ENCODE data around the gene KIFC1.

Gene KIFC1

DNA sequence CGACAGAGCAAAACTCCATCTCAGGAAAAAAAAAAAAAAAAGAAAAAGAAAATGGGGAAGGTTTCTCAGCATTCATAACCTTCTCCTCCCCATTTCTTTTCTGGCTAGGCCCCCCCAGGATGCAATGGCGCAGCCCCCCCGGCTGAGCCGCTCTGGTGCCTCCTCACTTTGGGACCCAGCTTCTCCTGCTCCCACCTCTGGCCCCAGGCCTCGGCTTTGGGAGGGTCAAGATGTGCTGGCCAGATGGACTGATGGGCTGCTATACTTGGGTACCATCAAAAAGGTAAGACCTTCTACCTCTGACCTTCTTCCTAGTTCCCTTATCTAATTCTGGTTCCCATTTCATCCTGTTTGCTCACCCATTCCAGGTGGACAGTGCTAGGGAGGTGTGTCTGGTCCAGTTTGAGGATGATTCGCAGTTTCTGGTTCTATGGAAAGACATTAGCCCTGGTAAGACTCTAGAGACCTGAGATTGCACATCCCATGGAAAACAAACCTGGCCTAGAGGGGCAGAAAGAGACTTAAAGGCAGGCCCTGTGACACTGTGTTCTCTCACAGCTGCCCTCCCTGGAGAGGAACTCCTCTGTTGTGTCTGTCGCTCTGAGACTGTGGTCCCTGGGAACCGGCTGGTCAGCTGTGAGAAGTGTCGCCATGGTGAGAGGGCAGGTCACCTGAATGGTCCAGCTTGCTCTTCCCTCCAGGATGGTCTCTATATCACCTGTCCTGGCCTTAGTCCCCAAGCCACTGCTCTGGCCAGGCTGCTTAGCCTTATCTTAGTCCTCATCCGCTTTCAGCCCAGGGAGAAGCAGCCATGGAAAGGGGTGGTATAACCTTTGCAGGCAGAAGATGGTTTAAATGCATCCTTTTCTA lies 20.8 kb downstream of the KIFC1 start:
- DNase-seq = no peak

GRCh38 chr6:33413241-33414120 lies 21.9 kb downstream of the KIFC1 start:
- no peak for DNase-seq

- no peak for DNase-seq
Observed at GRCh38 chr6:33414592-33415271, 23.1 kb downstream of the KIFC1 start.

- no peak for DNase-seq
Observed at GRCh38 chr6:33415831-33416230, 24.2 kb downstream of the KIFC1 start.

DNA sequence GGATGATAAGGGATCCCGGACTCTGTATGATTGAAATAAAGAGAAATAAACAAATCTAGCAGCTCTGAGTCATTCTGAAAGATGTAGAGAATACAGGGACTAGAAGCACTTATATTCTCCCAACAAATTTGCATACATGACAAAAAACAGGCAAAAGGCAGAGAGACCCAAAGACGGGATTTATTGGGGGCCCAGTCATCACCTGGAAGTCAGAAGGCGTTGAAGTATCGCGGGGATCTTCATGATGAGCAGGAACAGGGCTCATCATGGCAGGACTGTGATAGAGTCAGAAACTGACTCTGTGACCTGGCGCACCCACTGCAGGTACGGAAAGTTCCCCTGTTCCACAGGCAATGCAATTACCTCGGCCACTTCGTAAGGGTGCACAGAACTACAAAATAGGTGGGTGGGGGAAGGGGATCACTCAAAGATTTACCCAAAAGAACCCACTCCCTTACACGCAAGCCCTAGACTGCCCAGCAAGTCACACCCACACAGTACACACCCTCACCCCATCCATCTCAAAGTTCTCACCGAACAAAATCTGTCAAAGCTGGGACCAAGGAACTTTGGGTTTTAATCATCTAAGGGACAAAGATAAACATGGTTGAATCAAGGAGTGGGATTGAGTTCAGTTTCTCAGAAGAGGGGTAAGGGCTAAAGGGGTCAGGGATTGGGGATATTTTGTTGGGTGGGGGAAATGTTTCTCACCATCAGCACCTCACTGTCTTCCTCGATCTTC lies 24.9 kb downstream of the KIFC1 start:
- no peak for DNase-seq

DNA sequence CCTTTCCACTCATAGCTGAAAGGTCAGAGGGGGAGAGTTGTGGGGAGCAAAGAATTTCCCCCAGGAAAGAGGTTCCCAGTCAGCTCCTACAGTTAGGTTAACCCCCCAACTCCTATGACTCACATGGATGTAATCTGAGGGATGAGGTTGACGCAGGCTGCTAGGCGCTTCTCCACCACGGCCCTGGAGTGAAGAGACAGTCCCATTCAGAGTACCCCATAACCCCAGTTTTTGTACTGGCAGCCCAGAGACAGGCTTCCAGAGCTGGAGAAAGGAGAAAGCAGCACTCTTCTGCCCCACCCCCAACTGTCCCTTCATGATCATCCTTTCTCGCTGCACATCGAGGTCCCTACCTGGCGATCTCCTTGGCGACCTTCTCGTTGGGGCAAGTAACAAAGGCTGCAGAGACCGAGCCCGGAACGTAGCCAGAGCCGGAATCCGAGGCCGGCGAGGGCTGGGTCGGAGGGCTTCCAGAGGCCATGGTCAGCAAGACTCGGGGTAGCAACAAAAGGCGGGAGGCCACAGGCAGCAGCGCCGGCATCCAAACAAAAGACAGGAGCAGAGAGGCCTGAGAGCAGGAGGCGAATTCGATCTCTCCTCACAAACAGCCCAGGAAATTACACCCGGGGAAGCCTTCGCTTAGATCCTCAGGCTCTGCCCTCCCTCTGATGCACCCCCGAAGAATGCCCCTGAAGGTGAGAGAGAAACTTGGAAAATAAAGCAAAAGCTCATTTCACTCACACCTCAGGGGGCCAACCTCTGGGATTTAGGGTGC lies 25.7 kb downstream of the KIFC1 start:
- no peak for DNase-seq

- peak; percentile 96 for DNase-seq
Observed at GRCh38 chr6:33417903-33418689, 26.5 kb downstream of the KIFC1 start, which contains the start of gene CUTA. Gene CUTA, minus strand, starts transcription at chr6:33418107. Its CDS starts 107 bp downstream, at chr6:33418000.

DNA sequence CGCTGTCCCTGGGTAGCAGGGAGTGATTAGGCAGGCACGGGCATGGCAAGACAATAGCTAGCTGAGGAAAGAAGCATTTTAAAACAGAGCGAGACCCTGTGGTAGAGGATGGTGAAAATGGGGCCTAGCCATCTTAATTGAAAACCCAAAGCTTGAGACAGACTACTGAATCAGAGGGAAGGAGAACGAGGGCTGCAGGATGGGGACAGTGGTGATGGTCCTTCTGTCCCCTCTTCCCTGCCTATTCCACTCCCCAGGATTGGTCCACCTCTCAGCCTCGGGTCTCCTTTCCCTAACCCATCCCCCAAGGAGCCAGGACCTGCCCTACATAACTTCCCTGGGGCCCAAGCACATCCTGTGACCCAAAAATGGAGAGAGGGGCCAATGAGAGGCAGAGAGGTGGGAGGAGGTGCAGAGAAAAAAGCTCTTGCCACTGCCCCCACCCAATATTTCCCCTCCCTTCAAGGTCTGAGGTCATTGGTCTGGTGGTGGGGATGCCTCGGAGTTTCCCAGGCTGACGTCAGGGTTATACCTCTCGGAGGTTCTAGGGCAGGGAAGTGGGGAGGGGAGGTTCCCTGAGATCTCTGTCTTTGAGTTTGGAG lies 27.2 kb downstream of the KIFC1 start:
- no peak for DNase-seq

DNA sequence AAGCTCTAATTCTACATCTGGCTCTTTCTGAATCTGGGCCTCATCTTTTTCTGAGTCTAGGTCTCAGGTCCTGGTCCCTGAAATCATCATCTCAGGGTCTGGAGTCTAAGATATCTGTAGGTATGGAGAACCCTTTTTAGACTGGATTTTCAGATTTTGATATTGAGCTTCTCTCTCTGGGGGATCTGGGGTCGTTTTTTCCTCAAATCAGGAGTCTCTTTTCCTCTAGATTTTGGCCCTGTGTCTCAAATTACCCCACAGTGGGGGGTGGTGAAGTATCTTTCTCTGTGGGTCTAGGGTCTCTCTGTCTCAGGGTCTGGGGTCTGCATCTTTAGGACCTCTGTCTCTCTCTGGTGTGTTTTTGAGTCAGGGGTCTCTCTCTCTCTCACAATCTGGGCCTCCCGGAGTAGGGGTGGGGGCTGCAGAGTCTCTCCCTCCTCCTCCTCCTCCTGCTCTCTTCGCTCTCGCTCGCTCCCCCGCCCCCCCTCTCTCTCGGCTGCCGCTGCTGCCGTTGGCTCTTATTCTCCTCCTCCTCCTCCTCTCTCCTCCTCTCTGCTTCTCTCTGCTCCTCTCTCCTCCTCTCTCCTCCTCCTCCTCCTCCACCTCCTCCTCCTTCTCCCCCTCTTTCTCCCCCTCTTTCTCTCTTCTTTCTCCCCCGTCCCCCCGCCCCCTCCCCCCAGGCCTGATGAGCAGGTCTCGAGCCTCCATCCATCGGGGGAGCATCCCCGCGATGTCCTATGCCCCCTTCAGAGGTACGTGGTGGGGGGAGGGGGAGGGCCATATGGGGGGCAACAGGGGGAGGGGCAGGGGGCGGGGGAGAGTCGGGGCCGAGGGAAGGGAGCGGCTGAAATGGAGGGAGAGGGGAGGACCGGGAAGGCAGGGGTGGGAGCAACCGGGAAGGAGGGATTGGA lies 28.2 kb downstream of the KIFC1 start, which contains the start of gene SYNGAP1:
TSS of gene SYNGAP1 (plus strand) at position 486 of the 911 bp plus-strand sequence. CDS start at position 686, 200 bp downstream.
- DNase-seq = no peak

DNA sequence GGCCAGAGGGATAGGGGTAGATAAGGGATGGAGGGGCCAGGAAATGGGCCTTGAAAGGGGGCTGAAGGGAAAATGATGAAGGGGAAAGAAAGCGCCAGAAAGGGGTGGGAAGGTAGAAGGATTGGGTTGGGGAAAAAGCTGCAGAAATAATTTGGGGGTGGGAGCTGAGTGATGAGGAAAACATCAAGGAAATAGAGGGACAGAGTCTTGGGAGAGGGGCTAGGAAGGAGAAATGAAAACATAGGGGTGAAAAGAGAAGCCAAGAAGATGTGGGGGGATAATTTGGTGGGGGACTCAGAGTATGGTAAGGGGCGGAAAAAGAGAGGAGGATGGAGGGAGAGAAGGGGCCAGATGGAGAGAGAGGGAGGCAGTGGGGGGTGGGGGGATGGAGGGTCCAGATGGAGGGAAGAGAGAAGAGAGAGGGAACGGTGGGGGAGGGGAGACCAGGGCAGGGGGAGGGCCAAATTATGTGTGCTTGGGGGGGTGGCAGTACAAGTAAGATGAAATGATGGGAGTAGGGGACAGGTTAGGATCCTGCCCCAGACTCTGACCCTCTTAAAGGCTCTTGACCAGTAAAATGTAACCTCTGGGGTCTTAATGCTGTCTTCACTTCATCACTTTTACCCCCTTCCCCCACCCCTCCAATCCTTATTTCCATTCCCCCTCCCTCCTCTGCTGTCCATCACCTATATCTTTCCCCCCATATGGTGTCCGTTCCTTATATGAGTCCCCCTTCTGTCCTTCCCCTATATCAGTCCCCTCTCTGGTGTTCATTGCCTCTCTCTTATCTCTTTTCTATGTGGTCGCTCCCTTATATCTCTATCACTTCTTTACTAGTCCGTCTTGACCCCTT lies 29.1 kb downstream of the KIFC1 start:
- no peak for DNase-seq

- DNase-seq = no peak
Observed at GRCh38 chr6:33421344-33421643, 29.7 kb downstream of the KIFC1 start.

- no peak for DNase-seq
Observed at GRCh38 chr6:33423777-33424176, 32.2 kb downstream of the KIFC1 start.

GRCh38 chr6:33424855-33425667 lies 33.4 kb downstream of the KIFC1 start:
- no peak for DNase-seq

GRCh38 chr6:33425668-33426577 lies 34.3 kb downstream of the KIFC1 start:
- peak; percentile 50 for DNase-seq

DNA sequence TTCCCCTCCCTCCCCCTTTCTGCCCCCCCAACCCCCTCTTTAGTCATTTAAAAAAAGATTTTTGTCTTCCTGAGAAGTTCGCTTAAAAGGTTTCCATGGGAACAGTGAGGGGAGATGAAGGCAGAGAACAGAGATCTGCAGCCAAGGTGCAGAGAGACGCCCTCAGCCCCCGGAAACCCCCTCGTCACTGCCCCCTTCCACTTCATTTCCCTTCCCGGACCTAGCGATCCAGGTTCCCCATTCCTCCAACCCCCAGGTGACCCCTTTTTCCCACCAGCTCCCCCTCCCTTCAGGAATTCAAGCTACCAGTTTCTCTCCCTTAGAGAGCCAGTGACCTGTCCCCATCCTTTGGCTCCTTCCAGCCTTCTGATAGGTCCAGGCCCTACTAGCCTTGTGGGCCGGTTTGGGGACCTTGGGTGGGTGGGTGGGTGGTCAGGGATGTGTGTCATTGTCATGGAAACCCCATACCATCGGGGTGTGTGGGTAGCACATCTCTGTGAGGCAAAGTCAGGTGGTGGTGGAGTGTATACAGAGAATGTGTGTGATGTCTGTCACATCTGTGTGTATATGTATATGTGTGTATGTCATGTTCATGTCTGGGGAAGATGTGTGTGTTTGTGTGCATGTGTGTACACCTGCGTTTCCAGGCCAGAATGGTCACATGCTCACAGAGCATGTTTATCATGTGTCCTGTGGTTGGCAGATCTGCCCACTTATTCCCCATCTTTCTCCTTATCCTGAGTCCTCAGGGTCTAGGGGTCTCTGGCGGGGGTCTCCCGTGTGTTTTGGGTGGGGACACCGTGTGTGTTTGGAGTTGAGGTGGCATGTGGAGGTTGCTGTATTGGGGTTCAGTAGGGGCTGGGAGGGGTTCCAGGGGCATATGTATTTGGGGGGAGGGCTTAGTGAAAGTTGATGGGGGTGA lies 35.2 kb downstream of the KIFC1 start:
- DNase-seq = no peak
